ENCODE measurements around the gene FXYD5. TPM values are rescaled to one million over a fixed set of nuclear protein-coding genes. Genes with fewer than 3 reads are reported as not detected.
A peak's percentile ranks its signal among the peaks of the same experiment; 100 is the strongest.
"Not testable (repeated sequence)": the region's sequence is repeated elsewhere in the genome, so short reads cannot be mapped to it uniquely, and the experiment has no call there.

The FXYD5 gene
- total RNA-seq, 1 experiment from 2014 or later, result 209 TPM

GRCh38 chr19:35136977-35137702 lies 17.4 kb upstream of the FXYD5 start:
- no peak for DNase-seq (ENCODE audit: low spot score)

GRCh38 chr19:35138305-35138892 lies 16.1 kb upstream of the FXYD5 start, which contains the start of gene FXYD1:
Gene FXYD1 (plus strand): TSS chr19:35138824. CDS start chr19:35140080, 1,256 bp downstream.
- DNase-seq (ENCODE audit: low spot score), result no peak

GRCh38 chr19:35140207-35140961 lies 14.2 kb upstream of the FXYD5 start:
- no peak for DNase-seq (ENCODE audit: low spot score)

- DNase-seq (ENCODE audit: low spot score), result peak; percentile 78
These were observed 13.3 kb upstream of the FXYD5 start for GRCh38 chr19:35140962-35141836.

- no peak for DNase-seq (ENCODE audit: low spot score)
These were observed 12.5 kb upstream of the FXYD5 start for GRCh38 chr19:35141837-35142605.

- no peak for DNase-seq (ENCODE audit: low spot score)
These were observed 11.8 kb upstream of the FXYD5 start for GRCh38 chr19:35142606-35143230.

- DNase-seq (ENCODE audit: low spot score), result no peak
These were observed 11.3 kb upstream of the FXYD5 start, which contains the start of gene FXYD7 for GRCh38 chr19:35143231-35143715. Gene FXYD7 (plus strand): TSS chr19:35143255. CDS start chr19:35143334, 79 bp downstream.

- no peak for DNase-seq (ENCODE audit: low spot score)
These were observed 10.7 kb upstream of the FXYD5 start for GRCh38 chr19:35143818-35144217.

GRCh38 chr19:35144259-35144599 lies 10.3 kb upstream of the FXYD5 start:
- no peak for DNase-seq (ENCODE audit: low spot score)

- DNase-seq (ENCODE audit: low spot score), result peak; percentile 68
These were observed 9.7 kb upstream of the FXYD5 start for GRCh38 chr19:35144600-35145436.

- DNase-seq (ENCODE audit: low spot score), result no peak
These were observed 7.6 kb upstream of the FXYD5 start for GRCh38 chr19:35146746-35147459.

- no peak for DNase-seq (ENCODE audit: low spot score)
These were observed 5.1 kb upstream of the FXYD5 start for GRCh38 chr19:35149463-35149862.

GRCh38 chr19:35150445-35150844 lies 4.1 kb upstream of the FXYD5 start:
- no peak for DNase-seq (ENCODE audit: low spot score)

GRCh38 chr19:35151273-35152065 lies 3.1 kb upstream of the FXYD5 start:
- DNase-seq (ENCODE audit: low spot score), result no peak

GRCh38 chr19:35153129-35153522 lies 1.4 kb upstream of the FXYD5 start:
- not testable (repeated sequence) for DNase-seq (ENCODE audit: low spot score)

- no peak for DNase-seq (ENCODE audit: low spot score)
These were observed 622 bp upstream of the FXYD5 start for GRCh38 chr19:35153701-35154524.

GRCh38 chr19:35155441-35155840 lies 906 bp downstream of the FXYD5 start:
- no peak for DNase-seq (ENCODE audit: low spot score)

All from H4 (cell line).